ENCODE data around the gene GATD1.

DNA sequence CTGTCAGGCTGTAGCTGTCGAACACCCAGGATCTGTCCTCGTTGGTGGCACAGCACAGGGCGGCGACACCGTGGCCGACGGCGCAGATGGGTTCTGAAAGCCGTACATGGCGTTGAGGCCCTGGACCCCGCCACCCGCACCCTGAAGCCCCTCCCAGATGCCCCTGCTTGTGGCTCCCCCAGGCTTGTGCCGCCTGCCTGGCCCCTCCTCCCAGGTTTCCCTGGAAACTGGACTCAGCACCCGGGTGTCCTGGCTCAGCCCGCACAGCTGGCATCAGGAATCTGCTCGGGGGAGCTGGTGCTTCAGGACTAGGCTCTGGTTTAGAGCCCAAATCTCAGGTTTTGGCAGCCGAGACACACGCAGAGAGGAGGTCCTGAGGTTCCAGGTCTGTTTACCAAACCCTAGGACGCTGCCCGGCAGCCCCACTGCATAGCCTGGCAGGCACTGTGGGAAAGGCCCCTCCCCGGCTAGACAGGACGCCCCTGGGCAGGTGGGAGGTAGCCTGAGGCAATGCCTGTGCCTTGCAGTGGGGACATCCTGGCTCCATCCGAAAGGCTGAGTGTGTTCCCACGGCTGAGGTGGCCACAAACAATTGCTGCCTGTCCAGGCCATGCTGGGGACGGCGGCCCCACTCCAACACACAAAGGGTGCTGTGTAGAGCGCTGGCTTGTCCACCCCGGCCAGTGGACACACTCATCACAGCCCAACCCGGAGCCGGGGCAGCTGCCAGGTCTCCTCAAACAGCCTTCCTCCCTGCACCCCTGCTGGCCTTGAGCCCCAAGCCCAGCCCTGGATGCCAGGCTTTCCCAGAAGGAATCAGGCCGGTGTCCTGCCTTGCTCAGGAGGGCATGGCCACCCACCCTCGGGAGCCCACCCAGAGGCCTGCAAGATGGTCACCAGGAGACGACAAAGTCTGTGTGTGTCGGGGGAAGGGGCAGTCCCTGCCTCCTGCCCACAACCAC lies 4.6 kb downstream of the GATD1 start:
- TF ChIP-seq POLR2AphosphoS5 (IDR thresholded peaks at IDR 0.05), result no peak
- TF ChIP-seq, protein P1, sequence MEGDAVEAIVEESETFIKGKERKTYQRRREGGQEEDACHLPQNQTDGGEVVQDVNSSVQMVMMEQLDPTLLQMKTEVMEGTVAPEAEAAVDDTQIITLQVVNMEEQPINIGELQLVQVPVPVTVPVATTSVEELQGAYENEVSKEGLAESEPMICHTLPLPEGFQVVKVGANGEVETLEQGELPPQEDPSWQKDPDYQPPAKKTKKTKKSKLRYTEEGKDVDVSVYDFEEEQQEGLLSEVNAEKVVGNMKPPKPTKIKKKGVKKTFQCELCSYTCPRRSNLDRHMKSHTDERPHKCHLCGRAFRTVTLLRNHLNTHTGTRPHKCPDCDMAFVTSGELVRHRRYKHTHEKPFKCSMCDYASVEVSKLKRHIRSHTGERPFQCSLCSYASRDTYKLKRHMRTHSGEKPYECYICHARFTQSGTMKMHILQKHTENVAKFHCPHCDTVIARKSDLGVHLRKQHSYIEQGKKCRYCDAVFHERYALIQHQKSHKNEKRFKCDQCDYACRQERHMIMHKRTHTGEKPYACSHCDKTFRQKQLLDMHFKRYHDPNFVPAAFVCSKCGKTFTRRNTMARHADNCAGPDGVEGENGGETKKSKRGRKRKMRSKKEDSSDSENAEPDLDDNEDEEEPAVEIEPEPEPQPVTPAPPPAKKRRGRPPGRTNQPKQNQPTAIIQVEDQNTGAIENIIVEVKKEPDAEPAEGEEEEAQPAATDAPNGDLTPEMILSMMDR (IDR thresholded peaks at IDR 0.05), result no peak
- no peak for TF ChIP-seq POLR2A (IDR thresholded peaks at IDR 0.05)
- no peak for TF ChIP-seq EP300 (IDR thresholded peaks at IDR 0.05; ENCODE audit: low read depth)
